ENCODE data around the gene SFTPB.
"Not testable (repeated sequence)": the region's sequence is repeated elsewhere in the genome, so short reads cannot be mapped to it uniquely, and the experiment has no call there.

SFTPB gene

DNA sequence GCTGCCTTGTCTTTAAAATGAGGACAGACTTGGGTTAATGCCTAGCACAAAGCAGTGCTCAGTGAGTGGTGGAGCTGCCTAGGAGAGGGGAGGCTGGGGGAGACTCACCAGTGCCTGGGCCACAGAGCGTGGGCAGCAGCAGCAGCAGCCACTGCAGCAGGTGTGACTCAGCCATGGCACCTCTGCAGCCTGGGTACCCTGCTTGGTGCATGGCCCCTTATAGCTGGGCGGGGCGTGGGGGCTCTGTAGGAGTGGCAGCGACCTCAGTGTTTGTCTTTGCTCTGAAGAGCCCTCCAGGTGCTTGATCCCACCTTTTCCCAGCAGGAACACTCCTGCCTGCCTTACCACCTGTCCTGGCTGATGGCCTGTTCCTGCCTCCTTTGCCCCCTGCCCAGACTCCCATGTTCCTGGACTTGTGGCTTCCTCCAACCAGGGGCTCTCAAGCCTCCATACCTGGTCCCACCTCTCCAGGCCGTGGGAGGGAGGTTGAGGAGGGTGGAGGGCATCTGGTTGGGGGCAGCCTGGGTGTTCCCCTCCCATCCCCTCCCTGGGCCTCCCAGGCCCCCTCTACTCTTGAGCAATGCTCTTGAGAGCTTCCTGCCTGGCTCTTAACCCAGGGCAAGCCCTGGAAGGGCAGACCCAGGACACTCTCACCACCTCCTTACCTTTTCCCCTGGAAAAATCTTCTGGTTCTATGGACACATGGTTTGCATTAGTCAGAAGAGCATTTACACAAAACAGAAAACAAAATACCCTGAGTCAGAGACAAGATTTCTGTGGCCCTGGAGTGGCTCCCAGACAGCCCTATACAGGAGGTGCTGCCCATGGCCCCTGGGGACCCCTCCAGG lies at the start of gene SFTPB:
SFTPB (minus strand) TSS at position 191 of the 848 bp plus-strand sequence; CDS start at position 175, 16 bp downstream.
- no peak within 1 kb of the TSS for H3K27ac ChIP-seq (ENCODE audit: low read depth, low read length)
- H3K4me3 ChIP-seq (ENCODE audit: low read depth in 1 of 2, low read length in 2 of 2), result no peak within 1 kb of the TSS

DNA sequence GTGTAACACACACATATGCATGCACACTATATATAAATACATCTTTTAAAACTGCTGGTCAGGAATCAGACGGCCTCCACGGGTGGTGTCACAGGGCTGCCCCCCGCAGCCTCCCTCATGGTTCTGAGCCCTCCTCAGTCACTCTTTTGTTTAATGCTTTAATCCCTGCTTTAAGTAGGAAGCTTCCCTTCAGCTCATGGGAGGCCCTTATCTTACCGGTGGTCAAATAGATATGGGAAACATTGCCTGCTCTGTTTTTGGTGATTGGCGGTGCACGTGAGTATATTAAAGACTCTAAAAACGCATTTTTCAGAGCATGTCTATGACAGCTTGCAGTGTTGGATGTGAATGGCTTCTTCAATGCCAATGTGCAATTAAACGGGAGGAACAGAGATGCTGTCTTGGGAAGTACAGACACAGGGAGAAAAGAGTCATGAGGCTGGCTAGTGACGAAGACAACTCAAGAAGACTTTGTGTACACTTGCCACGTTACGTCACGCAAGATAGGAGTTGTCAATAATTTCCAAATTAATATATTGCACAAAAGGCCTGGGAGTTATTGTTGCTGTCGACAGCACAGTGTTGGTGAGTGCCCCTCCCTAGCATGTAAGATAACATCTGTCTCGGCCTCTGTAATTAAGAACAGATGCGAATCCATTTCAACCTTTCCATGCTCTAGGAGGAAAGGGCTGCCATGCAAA lies 49.5 kb upstream of the SFTPB start:
- Histone ChIP-seq H3K9me3 (ENCODE audit: control insufficient read depth in 1 of 2, low read length in 2 of 2) (no peaks in the 10 kb centered on the region), H3K4me3 (ENCODE audit: low read depth in 1 of 2, low read length in 2 of 2) (no peak overlapping the region), H3K9ac (ENCODE audit: low read depth in 1 of 2, low read length in 2 of 2) (no peak overlapping the region), H3K4me1 (ENCODE audit: control insufficient read depth in 1 of 2, insufficient read depth in 2 of 2, low read length in 2 of 2) (peaks cover 8 to 10% of the 10 kb centered on the region in 2 donors), H3K36me3 (ENCODE audit: control insufficient read depth in 1 of 2, insufficient read depth in 2 of 2, low read length in 2 of 2) (no peaks in the 10 kb centered on the region), H3K27me3 (ENCODE audit: control insufficient read depth in 1 of 2, insufficient read depth in 2 of 2, low read length in 2 of 2) (no peaks in the 10 kb centered on the region), H3K27ac (ENCODE audit: low read depth, low read length) (no peak overlapping the region)

More for the DNA sequence above, at the start of gene SFTPB:
- H3K27me3 ChIP-seq (ENCODE audit: control insufficient read depth in 1 of 2, insufficient read depth in 2 of 2, low read length in 2 of 2), result no peaks in the 10 kb centered on the region
- no peaks in the 10 kb centered on the region for H3K9me3 ChIP-seq (ENCODE audit: control insufficient read depth in 1 of 2, low read length in 2 of 2)
- H3K9ac ChIP-seq (ENCODE audit: low read depth in 1 of 2, low read length in 2 of 2), result no peak within 1 kb of the TSS
- H3K36me3 ChIP-seq (ENCODE audit: control insufficient read depth in 1 of 2, insufficient read depth in 2 of 2, low read length in 2 of 2), result no peaks in the 10 kb centered on the region
- H3K4me1 ChIP-seq (ENCODE audit: control insufficient read depth in 1 of 2, insufficient read depth in 2 of 2, low read length in 2 of 2), result no peaks in the 10 kb centered on the region

DNA sequence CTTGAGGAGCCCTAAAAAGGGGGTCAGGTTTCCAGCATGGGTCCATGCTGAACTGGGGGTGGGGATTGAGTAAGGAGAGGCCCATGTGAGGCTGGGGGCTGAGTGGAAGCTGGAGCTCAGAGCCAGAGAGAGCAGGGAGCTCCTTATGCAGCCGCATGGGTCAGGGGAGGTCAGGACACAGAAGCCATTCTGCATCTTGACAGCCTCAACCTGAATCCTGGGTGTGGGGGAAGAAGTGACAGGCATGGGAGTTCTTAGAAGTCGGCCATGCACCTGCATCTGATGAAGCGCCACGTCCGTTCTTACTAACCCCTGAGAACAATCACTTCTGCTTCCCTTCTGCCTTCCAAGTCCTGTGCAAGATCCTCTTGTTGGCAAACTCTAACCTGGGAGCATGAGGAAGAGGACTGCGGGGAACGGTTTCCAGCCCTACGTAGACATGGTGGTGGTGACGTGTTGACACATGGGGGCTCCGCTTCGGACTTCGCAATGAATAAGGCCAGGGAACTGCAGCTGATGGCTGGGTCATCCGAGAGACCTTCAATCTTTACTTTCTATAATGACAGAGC lies 48.4 kb upstream of the SFTPB start:
- no peak overlapping the region for H3K4me3 ChIP-seq (ENCODE audit: low read depth in 1 of 2, low read length in 2 of 2)
- H3K9me3 ChIP-seq (ENCODE audit: control insufficient read depth in 1 of 2, low read length in 2 of 2), result no peaks in the 10 kb centered on the region
- no peaks in the 10 kb centered on the region for H3K36me3 ChIP-seq (ENCODE audit: control insufficient read depth in 1 of 2, insufficient read depth in 2 of 2, low read length in 2 of 2)
- peaks cover 13 to 14% of the 10 kb centered on the region in 2 donors for H3K4me1 ChIP-seq (ENCODE audit: control insufficient read depth in 1 of 2, insufficient read depth in 2 of 2, low read length in 2 of 2)
- H3K27me3 ChIP-seq (ENCODE audit: control insufficient read depth in 1 of 2, insufficient read depth in 2 of 2, low read length in 2 of 2), result no peaks in the 10 kb centered on the region
- H3K27ac ChIP-seq (ENCODE audit: low read depth, low read length), result no peak overlapping the region
- H3K9ac ChIP-seq (ENCODE audit: low read depth in 1 of 2, low read length in 2 of 2), result no peak overlapping the region

DNA sequence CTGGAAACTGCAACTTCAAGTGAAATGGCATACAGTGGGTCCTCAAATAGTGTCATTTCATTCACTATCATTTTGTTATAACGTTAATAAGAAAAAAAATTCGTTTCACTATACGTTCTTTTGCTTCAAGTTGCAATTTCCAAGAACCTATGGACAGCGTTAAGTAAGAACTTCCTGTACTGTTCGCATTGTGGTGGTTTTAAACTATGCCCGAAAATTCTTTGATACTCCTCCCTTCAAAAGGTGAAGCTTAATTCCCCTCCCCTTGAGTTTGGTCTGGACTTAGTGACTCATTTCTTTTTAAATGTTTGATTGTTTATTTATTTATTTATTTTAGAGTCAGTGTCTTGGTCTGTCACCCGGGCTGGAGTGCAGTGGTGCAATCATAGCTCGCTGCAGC lies 46.8 kb upstream of the SFTPB start:
- Histone ChIP-seq H3K27ac (ENCODE audit: low read depth, low read length) (no peak overlapping the region), H3K36me3 (ENCODE audit: control insufficient read depth in 1 of 2, insufficient read depth in 2 of 2, low read length in 2 of 2) (no peaks in the 10 kb centered on the region), H3K4me3 (ENCODE audit: low read depth in 1 of 2, low read length in 2 of 2) (no peak overlapping the region), H3K9ac (ENCODE audit: low read depth in 1 of 2, low read length in 2 of 2) (no peak overlapping the region), H3K9me3 (ENCODE audit: control insufficient read depth in 1 of 2, low read length in 2 of 2) (no peaks in the 10 kb centered on the region), H3K27me3 (ENCODE audit: control insufficient read depth in 1 of 2, insufficient read depth in 2 of 2, low read length in 2 of 2) (peaks cover 0 to 4% of the 10 kb centered on the region in 2 donors), H3K4me1 (ENCODE audit: control insufficient read depth in 1 of 2, insufficient read depth in 2 of 2, low read length in 2 of 2) (peaks cover 25 to 26% of the 10 kb centered on the region in 2 donors)

DNA sequence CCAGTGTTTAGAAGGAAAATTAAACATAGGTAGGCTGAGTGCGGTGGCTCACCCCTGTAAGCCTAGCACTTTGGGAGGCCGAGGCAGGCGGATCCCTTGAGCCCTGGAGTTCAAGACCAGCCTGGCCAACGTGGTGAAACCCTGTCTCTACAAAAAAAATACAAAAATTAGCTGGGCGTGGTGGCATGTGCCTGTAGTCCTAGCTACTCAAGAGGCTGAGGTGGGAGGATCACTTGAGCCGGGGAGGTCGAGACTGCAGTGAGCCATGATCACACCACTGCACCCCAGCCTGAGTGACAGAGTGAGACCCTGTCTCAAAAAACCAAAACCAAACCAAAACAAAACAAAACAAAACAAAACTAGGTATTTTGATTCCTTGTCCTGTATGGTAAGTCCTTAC lies 46.4 kb upstream of the SFTPB start:
- H3K4me3 ChIP-seq (ENCODE audit: low read depth in 1 of 2, low read length in 2 of 2); H3K27me3 ChIP-seq (ENCODE audit: control insufficient read depth in 1 of 2, insufficient read depth in 2 of 2, low read length in 2 of 2); H3K9ac ChIP-seq (ENCODE audit: low read depth in 1 of 2, low read length in 2 of 2); H3K36me3 ChIP-seq (ENCODE audit: control insufficient read depth in 1 of 2, insufficient read depth in 2 of 2, low read length in 2 of 2); H3K27ac ChIP-seq (ENCODE audit: low read depth, low read length); H3K9me3 ChIP-seq (ENCODE audit: control insufficient read depth in 1 of 2, low read length in 2 of 2): not testable (repeated sequence)
- peaks cover 27 to 30% of the 10 kb centered on the region in 2 donors for H3K4me1 ChIP-seq (ENCODE audit: control insufficient read depth in 1 of 2, insufficient read depth in 2 of 2, low read length in 2 of 2)

DNA sequence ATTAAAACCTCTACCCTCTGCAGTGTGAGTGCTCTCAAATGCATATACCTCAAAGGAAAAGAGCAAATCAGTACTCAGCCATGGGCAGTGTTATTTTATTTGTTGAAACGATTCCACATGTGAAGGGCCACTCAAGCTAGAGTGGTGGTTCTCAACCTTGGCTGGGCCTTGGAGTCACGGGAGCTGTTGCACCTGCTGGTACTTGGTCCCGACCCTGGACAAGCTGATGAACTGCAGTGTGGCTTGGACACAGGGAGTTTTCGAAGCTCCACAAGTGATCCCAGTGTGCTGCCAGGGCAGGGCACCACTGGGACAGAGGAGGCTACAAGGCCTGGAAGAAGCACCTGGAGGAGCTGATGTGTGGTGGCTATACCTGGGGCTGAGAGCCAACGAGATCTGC lies 45.8 kb upstream of the SFTPB start:
- Histone ChIP-seq H3K9ac (ENCODE audit: low read depth in 1 of 2, low read length in 2 of 2) (no peak overlapping the region), H3K27me3 (ENCODE audit: control insufficient read depth in 1 of 2, insufficient read depth in 2 of 2, low read length in 2 of 2) (peaks cover 0 to 4% of the 10 kb centered on the region in 2 donors), H3K9me3 (ENCODE audit: control insufficient read depth in 1 of 2, low read length in 2 of 2) (no peaks in the 10 kb centered on the region), H3K4me1 (ENCODE audit: control insufficient read depth in 1 of 2, insufficient read depth in 2 of 2, low read length in 2 of 2) (peaks cover 27 to 31% of the 10 kb centered on the region in 2 donors), H3K36me3 (ENCODE audit: control insufficient read depth in 1 of 2, insufficient read depth in 2 of 2, low read length in 2 of 2) (no peaks in the 10 kb centered on the region), H3K4me3 (ENCODE audit: low read depth in 1 of 2, low read length in 2 of 2) (no peak overlapping the region), H3K27ac (ENCODE audit: low read depth, low read length) (no peak overlapping the region)

DNA sequence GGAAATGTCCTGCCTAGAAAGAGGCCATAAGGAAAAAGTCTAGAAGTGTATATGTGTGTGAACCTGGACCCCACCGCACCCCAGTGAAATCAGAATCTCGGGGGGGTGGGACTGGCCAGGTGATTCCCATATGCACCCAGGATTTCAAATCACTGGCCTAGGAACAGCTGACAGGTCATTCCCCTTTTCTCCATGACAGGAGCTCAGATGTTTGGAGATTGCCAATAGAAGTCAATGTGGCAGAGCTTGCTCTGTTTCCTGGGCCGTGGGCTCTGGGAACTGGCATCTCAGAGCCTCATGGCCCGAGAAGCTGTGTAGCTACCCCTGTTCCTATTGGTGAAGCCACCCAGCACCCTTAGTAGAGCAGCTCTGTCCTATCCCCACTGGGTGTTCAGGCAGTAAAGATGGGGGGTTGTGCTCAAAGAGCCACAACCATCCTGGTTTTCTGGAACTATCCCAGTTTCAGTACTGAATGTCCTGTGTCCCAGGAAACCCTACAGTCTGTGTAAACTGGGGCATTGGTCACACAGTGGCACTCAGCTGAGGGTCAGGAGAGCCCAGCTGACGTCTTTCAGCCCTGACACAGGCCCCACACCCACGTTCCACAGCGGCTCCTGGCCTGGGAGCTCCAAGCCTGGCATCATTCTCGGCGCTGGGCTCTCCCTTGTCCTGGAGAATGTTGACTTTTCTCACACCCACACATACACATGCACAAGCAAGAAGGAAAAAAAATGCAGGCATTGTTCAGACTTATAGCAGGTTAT lies 45.0 kb upstream of the SFTPB start:
- Histone ChIP-seq H3K27me3 (ENCODE audit: control insufficient read depth in 1 of 2, insufficient read depth in 2 of 2, low read length in 2 of 2) (peaks cover under 1 to 4% of the 10 kb centered on the region in 2 donors), H3K4me3 (ENCODE audit: low read depth in 1 of 2, low read length in 2 of 2) (no peak overlapping the region), H3K9ac (ENCODE audit: low read depth in 1 of 2, low read length in 2 of 2) (no peak overlapping the region), H3K4me1 (ENCODE audit: control insufficient read depth in 1 of 2, insufficient read depth in 2 of 2, low read length in 2 of 2) (peaks cover 27 to 31% of the 10 kb centered on the region in 2 donors), H3K36me3 (ENCODE audit: control insufficient read depth in 1 of 2, insufficient read depth in 2 of 2, low read length in 2 of 2) (no peaks in the 10 kb centered on the region), H3K27ac (ENCODE audit: low read depth, low read length) (no peak overlapping the region), H3K9me3 (ENCODE audit: control insufficient read depth in 1 of 2, low read length in 2 of 2) (no peaks in the 10 kb centered on the region)

DNA sequence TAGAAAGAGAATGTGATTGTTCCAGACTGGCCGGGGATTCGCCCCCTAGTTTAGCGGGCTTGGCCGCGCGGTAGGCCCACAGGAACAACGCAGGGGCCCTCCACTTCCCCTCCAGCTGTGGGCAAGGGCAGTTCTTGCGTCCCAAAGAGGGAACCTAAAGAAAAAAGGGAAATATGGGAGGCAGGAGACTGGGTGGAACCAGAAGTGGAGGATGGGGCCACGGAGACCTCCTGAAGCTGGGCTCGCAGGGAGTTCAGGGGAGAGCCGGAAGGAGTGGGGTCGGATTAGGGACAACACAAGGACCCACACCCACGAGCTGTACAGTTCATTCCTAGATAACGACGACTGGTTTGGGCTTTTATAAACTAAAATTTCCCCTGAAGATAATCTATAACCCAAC lies 44.3 kb upstream of the SFTPB start:
- Histone ChIP-seq H3K4me3 (ENCODE audit: low read depth in 1 of 2, low read length in 2 of 2) (no peak overlapping the region), H3K4me1 (ENCODE audit: control insufficient read depth in 1 of 2, insufficient read depth in 2 of 2, low read length in 2 of 2) (peaks cover 29 to 31% of the 10 kb centered on the region in 2 donors), H3K36me3 (ENCODE audit: control insufficient read depth in 1 of 2, insufficient read depth in 2 of 2, low read length in 2 of 2) (no peaks in the 10 kb centered on the region), H3K27ac (ENCODE audit: low read depth, low read length) (no peak overlapping the region), H3K27me3 (ENCODE audit: control insufficient read depth in 1 of 2, insufficient read depth in 2 of 2, low read length in 2 of 2) (peaks cover 4% of the 10 kb centered on the region in 2 donors), H3K9ac (ENCODE audit: low read depth in 1 of 2, low read length in 2 of 2) (no peak overlapping the region), H3K9me3 (ENCODE audit: control insufficient read depth in 1 of 2, low read length in 2 of 2) (no peaks in the 10 kb centered on the region)

DNA sequence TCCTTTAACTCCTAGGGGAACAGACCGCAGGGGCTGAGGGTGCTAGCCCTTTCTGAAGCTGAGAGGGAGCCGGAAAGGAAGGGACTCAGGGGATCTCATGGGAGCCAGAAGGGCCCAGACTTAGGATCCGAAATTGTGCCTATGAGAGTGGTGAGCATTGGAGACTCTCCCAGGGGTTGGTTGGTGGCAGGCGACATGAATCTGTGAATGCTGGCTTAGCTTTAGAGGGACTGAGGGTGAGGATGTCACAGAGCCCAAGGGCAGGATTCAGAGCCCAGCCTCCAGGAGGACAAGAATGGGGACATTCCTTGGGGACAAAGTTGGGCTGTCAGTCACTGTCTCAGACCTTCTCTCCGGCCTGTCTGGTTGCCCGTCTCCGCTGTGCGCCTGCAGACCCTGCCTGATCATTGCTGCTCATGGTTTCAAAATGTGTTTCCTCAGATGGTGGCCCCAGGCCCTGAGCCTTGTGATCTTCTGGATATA lies 43.6 kb upstream of the SFTPB start:
- H3K4me1 ChIP-seq (ENCODE audit: control insufficient read depth in 1 of 2, insufficient read depth in 2 of 2, low read length in 2 of 2), result peaks cover 28 to 31% of the 10 kb centered on the region in 2 donors
- no peak overlapping the region for H3K4me3 ChIP-seq (ENCODE audit: low read depth in 1 of 2, low read length in 2 of 2)
- H3K27me3 ChIP-seq (ENCODE audit: control insufficient read depth in 1 of 2, insufficient read depth in 2 of 2, low read length in 2 of 2), result peaks cover 4% of the 10 kb centered on the region in 2 donors
- no peaks in the 10 kb centered on the region for H3K36me3 ChIP-seq (ENCODE audit: control insufficient read depth in 1 of 2, insufficient read depth in 2 of 2, low read length in 2 of 2)
- H3K9ac ChIP-seq (ENCODE audit: low read depth in 1 of 2, low read length in 2 of 2), result no peak overlapping the region
- H3K9me3 ChIP-seq (ENCODE audit: control insufficient read depth in 1 of 2, low read length in 2 of 2), result no peaks in the 10 kb centered on the region
- peak overlapping the region; percentile 65 for H3K27ac ChIP-seq (ENCODE audit: low read depth, low read length)
